PC-9 (cell line): ENCODE measurements around the gene PWWP2B. TPM values are rescaled to one million over a fixed set of nuclear protein-coding genes. Genes with fewer than 3 reads are reported as not detected.

Experiments used
- BruUV-seq: library from RNA; stranded (reverse); fragments of 400-500 nt; replicated peaks from 2 replicates; lab custom pipeline; 2021; lab: Mats Ljungman, UMichigan
- CTCF ChIA-PET: fragments of 300-600 bp; sonication (Branson Sonifier 250); formaldehyde crosslinking; loops from one replicate; lab custom pipeline; 2022; ENCODE audit warnings: antibody characterized with exemption; lab: Charles Lee
- POLR2A ChIA-PET: fragments of 300-600 bp; sonication (Branson Sonifier 250); formaldehyde crosslinking; loops from one replicate; lab custom pipeline; 2022; ENCODE audit warnings: antibody characterized with exemption; ENCODE audit not compliant: unreplicated experiment; lab: Charles Lee
- DNase-seq, 2 experiments: peaks; one replicate each; pipeline versions ENCODE4 v3.0.0 to v3.0.0-alpha.2; 2015 to 2022; ENCODE audit warnings: mixed read lengths in 1 of 2
- H2AFZ ChIP-seq: fragments of 200-600 bp; sonication (generic); 2 replicates; pipeline ENCODE4 v1.8.1; 2017; ENCODE audit warnings: antibody characterized with exemption
- H3F3A ChIP-seq: fragments of 200-600 bp; sonication (generic); 2 replicates; pipeline ENCODE4 v1.8.1; 2017; ENCODE audit warnings: antibody characterized with exemption, mild to moderate bottlenecking, low read depth; ENCODE audit not compliant: insufficient read depth
- H3K27ac ChIP-seq: fragments of 200-600 bp; sonication (generic); 2 replicates; pipeline ENCODE4 v1.6.1; 2016; ENCODE audit warnings: mixed run types
- H3K27me3 ChIP-seq: fragments of 200-600 bp; sonication (generic); 2 replicates; pipeline ENCODE4 v1.6.1; 2016; ENCODE audit warnings: low read depth, mixed run types; ENCODE audit not compliant: insufficient read depth
- H3K36me3 ChIP-seq: fragments of 200-600 bp; sonication (generic); 2 replicates; pipeline ENCODE4 v1.6.1; 2016; ENCODE audit warnings: low read depth, mixed run types
- H3K4me1 ChIP-seq: fragments of 200-600 bp; sonication (generic); replicated peaks from 2 replicates; pipeline ENCODE4 v1.6.1; 2016; ENCODE audit warnings: mixed run types; ENCODE audit not compliant: insufficient read depth
- H3K4me2 ChIP-seq: fragments of 200-600 bp; sonication (generic); 2 replicates; pipeline ENCODE4 v1.6.1; 2017; ENCODE audit warnings: mixed run types
- H3K4me3 ChIP-seq: fragments of 200-600 bp; sonication (generic); 2 replicates; pipeline ENCODE4 v1.6.1; 2016; ENCODE audit warnings: mixed run types
- H3K79me2 ChIP-seq: fragments of 200-600 bp; sonication (generic); 2 replicates; pipeline ENCODE4 v1.6.1; 2017; ENCODE audit warnings: low read depth, mixed run types
- H3K9me2 ChIP-seq: fragments of 200-600 bp; sonication (generic); 2 replicates; pipeline ENCODE4 v1.8.1; 2017; ENCODE audit warnings: mild to moderate bottlenecking; ENCODE audit not compliant: insufficient read depth
- H3K9me3 ChIP-seq: fragments of 200-600 bp; sonication (generic); 2 replicates; pipeline ENCODE4 v1.8.1; 2016; ENCODE audit warnings: low read depth; ENCODE audit not compliant: insufficient read depth
- H4K20me1 ChIP-seq: fragments of 200-600 bp; sonication (generic); 2 replicates; pipeline ENCODE4 v1.8.1; 2017; ENCODE audit not compliant: insufficient read depth
- CTCF ChIP-seq: fragments of 200-600 bp; sonication (generic); conservative IDR thresholded peaks from 2 replicates; pipeline ENCODE4 v1.6.1; 2017; ENCODE audit warnings: mixed run types, antibody characterized with exemption, mild to moderate bottlenecking, moderate library complexity
- EZH2 ChIP-seq: fragments of 200-600 bp; sonication (generic); IDR thresholded peaks from 2 replicates; pipeline ENCODE4 v1.8.0; 2017; ENCODE audit warnings: antibody characterized with exemption, low read depth
- intact Hi-C: fragments of 100-400 bp; cut with micrococcal nuclease; formaldehyde crosslinking; loops from one replicate; pipeline ENCODE4 v1.10.0; 2022; ENCODE audit not compliant: unreplicated experiment
- total RNA-seq: library from RNA; stranded (reverse); gene quantifications from 2 replicates; pipeline ENCODE4 v1.2.3, GENCODE V29; 2021

The PWWP2B gene
- total RNA-seq, 1 experiment from 2014 or later, result 16.9 TPM

GRCh38 chr10:132349766-132350165 is 47.2 kb upstream of the PWWP2B start:
- Histone ChIP-seq H3F3A (no peaks in the 10 kb centered on the region), H3K9me2 (no peaks in the 10 kb centered on the region), H3K36me3 (no peaks in the 10 kb centered on the region), H3K4me3 (no peak overlapping the region), H2AFZ (no peak overlapping the region), H4K20me1 (no peaks in the 10 kb centered on the region), H3K27ac (no peak overlapping the region), H3K4me1 (no peaks in the 10 kb centered on the region), H3K79me2 (no peaks in the 10 kb centered on the region), H3K9me3 (no peaks in the 10 kb centered on the region), H3K4me2 (no peak overlapping the region), H3K27me3 (no peaks in the 10 kb centered on the region)
- intact Hi-C loops, result no loop called here
- no peak for DNase-seq
- ChIA-PET POLR2A (no interaction called here), CTCF (no interaction called here)
- no TSS peak for BruUV-seq
- TF ChIP-seq CTCF, result no peak
- no peak for TF ChIP-seq EZH2

GRCh38 chr10:132350391-132350790 is 46.6 kb upstream of the PWWP2B start:
- no peaks in the 10 kb centered on the region for H3K9me3 ChIP-seq
- TF ChIP-seq EZH2 (no peak), CTCF (no peak)
- no TSS peak for BruUV-seq
- CTCF ChIA-PET, result no interaction called here
- no peak overlapping the region for H3K4me3 ChIP-seq
- POLR2A ChIA-PET, result no interaction called here
- no peak overlapping the region for H2AFZ ChIP-seq
- no peaks in the 10 kb centered on the region for H3K4me1 ChIP-seq
- H3K36me3 ChIP-seq, result no peaks in the 10 kb centered on the region
- H3K4me2 ChIP-seq, result no peak overlapping the region
- no peaks in the 10 kb centered on the region for H3K9me2 ChIP-seq
- H4K20me1 ChIP-seq, result no peaks in the 10 kb centered on the region
- DNase-seq, result no peak
- no peaks in the 10 kb centered on the region for H3K27me3 ChIP-seq
- H3K27ac ChIP-seq, result no peak overlapping the region
- H3K79me2 ChIP-seq, result no peaks in the 10 kb centered on the region
- intact Hi-C loops, result no loop called here
- H3F3A ChIP-seq, result no peaks in the 10 kb centered on the region

GRCh38 chr10:132350946-132351345 is 46.1 kb upstream of the PWWP2B start:
- Histone ChIP-seq H3K4me3 (no peak overlapping the region), H3K27me3 (no peaks in the 10 kb centered on the region), H3K79me2 (no peaks in the 10 kb centered on the region), H3K9me3 (no peaks in the 10 kb centered on the region), H3K27ac (no peak overlapping the region), H3K4me2 (no peak overlapping the region), H2AFZ (no peak overlapping the region), H4K20me1 (no peaks in the 10 kb centered on the region), H3F3A (no peaks in the 10 kb centered on the region), H3K36me3 (no peaks in the 10 kb centered on the region), H3K9me2 (no peaks in the 10 kb centered on the region), H3K4me1 (no peaks in the 10 kb centered on the region)
- BruUV-seq, result no TSS peak
- TF ChIP-seq EZH2, result no peak
- TF ChIP-seq CTCF, result no peak
- POLR2A ChIA-PET, result no interaction called here
- CTCF ChIA-PET, result no interaction called here
- intact Hi-C loops, result no loop called here
- DNase-seq, result no peak
